ENCODE results near the gene POFUT2. TPM values are rescaled to one million over a fixed set of nuclear protein-coding genes. Genes with fewer than 3 reads are reported as not detected.

Gene POFUT2
- total RNA-seq, 1 donor from 2014 or later: 39.5 TPM

- H3K9me3 Mint-ChIP-seq: no peaks in the 10 kb centered on the region
- TF ChIP-seq, protein P1, sequence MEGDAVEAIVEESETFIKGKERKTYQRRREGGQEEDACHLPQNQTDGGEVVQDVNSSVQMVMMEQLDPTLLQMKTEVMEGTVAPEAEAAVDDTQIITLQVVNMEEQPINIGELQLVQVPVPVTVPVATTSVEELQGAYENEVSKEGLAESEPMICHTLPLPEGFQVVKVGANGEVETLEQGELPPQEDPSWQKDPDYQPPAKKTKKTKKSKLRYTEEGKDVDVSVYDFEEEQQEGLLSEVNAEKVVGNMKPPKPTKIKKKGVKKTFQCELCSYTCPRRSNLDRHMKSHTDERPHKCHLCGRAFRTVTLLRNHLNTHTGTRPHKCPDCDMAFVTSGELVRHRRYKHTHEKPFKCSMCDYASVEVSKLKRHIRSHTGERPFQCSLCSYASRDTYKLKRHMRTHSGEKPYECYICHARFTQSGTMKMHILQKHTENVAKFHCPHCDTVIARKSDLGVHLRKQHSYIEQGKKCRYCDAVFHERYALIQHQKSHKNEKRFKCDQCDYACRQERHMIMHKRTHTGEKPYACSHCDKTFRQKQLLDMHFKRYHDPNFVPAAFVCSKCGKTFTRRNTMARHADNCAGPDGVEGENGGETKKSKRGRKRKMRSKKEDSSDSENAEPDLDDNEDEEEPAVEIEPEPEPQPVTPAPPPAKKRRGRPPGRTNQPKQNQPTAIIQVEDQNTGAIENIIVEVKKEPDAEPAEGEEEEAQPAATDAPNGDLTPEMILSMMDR (conservative IDR thresholded peaks at IDR 0.05): no peak
- H3K4me1 Mint-ChIP-seq: peaks cover 15% of the 10 kb centered on the region
- H3K27me3 Mint-ChIP-seq (ENCODE audit: low read depth): peaks cover 21% of the 10 kb centered on the region
- no peak overlapping the region for H3K27ac Mint-ChIP-seq (ENCODE audit: unreplicated experiment)
- H3K4me3 Mint-ChIP-seq: no peak overlapping the region
- DNase-seq (ENCODE audit: low read depth, low spot score): no peak
- no peaks in the 10 kb centered on the region for H3K36me3 Mint-ChIP-seq (ENCODE audit: low read depth)
Observed at GRCh38 chr21:45252448-45252925, 35.2 kb downstream of the POFUT2 start.

GRCh38 chr21:45251635-45252447, 35.9 kb downstream of the POFUT2 start:
- H3K36me3 Mint-ChIP-seq (ENCODE audit: low read depth): no peaks in the 10 kb centered on the region
- peaks cover 22% of the 10 kb centered on the region for H3K27me3 Mint-ChIP-seq (ENCODE audit: low read depth)
- peaks cover 15% of the 10 kb centered on the region for H3K4me1 Mint-ChIP-seq
- no peak overlapping the region for H3K4me3 Mint-ChIP-seq
- H3K27ac Mint-ChIP-seq (ENCODE audit: unreplicated experiment): no peak overlapping the region
- DNase-seq (ENCODE audit: low read depth, low spot score): no peak
- H3K9me3 Mint-ChIP-seq: no peaks in the 10 kb centered on the region
- TF ChIP-seq, protein P1 (conservative IDR thresholded peaks at IDR 0.05): no peak

- Mint-ChIP-seq H3K4me1 (peaks cover 15% of the 10 kb centered on the region), H3K4me3 (no peak overlapping the region), H3K27me3 (ENCODE audit: low read depth) (peaks cover 25% of the 10 kb centered on the region), H3K27ac (ENCODE audit: unreplicated experiment) (no peak overlapping the region), H3K9me3 (no peaks in the 10 kb centered on the region), H3K36me3 (ENCODE audit: low read depth) (no peaks in the 10 kb centered on the region)
- no peak for DNase-seq (ENCODE audit: low read depth, low spot score)
- TF ChIP-seq, protein P1 (conservative IDR thresholded peaks at IDR 0.05): no peak
Observed at GRCh38 chr21:45250914-45251634, 36.6 kb downstream of the POFUT2 start.

- no peak overlapping the region for H3K4me3 Mint-ChIP-seq
- H3K27me3 Mint-ChIP-seq (ENCODE audit: low read depth): peaks cover 26% of the 10 kb centered on the region
- no peak for DNase-seq (ENCODE audit: low read depth, low spot score)
- TF ChIP-seq, protein P1 (conservative IDR thresholded peaks at IDR 0.05): no peak
- H3K4me1 Mint-ChIP-seq: peaks cover 15% of the 10 kb centered on the region
- no peaks in the 10 kb centered on the region for H3K36me3 Mint-ChIP-seq (ENCODE audit: low read depth)
- no peak overlapping the region for H3K27ac Mint-ChIP-seq (ENCODE audit: unreplicated experiment)
- no peaks in the 10 kb centered on the region for H3K9me3 Mint-ChIP-seq
Observed at GRCh38 chr21:45250272-45250671, 37.4 kb downstream of the POFUT2 start.

- no peaks in the 10 kb centered on the region for H3K36me3 Mint-ChIP-seq (ENCODE audit: low read depth)
- TF ChIP-seq, protein P1 (conservative IDR thresholded peaks at IDR 0.05): no peak
- no peak overlapping the region for H3K4me3 Mint-ChIP-seq
- no peaks in the 10 kb centered on the region for H3K9me3 Mint-ChIP-seq
- DNase-seq (ENCODE audit: low read depth, low spot score): no peak
- peaks cover 26% of the 10 kb centered on the region for H3K27me3 Mint-ChIP-seq (ENCODE audit: low read depth)
- H3K27ac Mint-ChIP-seq (ENCODE audit: unreplicated experiment): no peak overlapping the region
- H3K4me1 Mint-ChIP-seq: peaks cover 15% of the 10 kb centered on the region
Observed at GRCh38 chr21:45249626-45250025, 38.1 kb downstream of the POFUT2 start.
